GM18505 (cell line): ENCODE data around the gene CYP51A1.
A peak's percentile ranks its signal among the peaks of the same experiment; 100 is the strongest.
"Not testable (repeated sequence)": the region's sequence is repeated elsewhere in the genome, so short reads cannot be mapped to it uniquely, and the experiment has no call there.

Source experiments
- ATAC-seq: cut with Tn5 transposase; IDR thresholded peaks from one replicate; pipeline ENCODE4 v1.9.1; 2021; ENCODE audit not compliant: unreplicated experiment
- POLR2A ChIP-seq: IDR thresholded peaks from 4 replicates; pipeline ENCODE4 v1.6.1; 2011; ENCODE audit warnings: borderline replicate concordance; ENCODE audit not compliant: insufficient read depth, insufficient read length; ENCODE audit errors: extremely low read depth

The CYP51A1 gene

GRCh38 chr7:92134271-92135051 is at the start of gene CYP51A1:
TSS of gene CYP51A1 (minus strand) at chr7:92134477. CDS start at chr7:92134364, 113 bp downstream.
- ATAC-seq: peak; percentile 86

GRCh38 chr7:92178928-92179924 is 44.9 kb upstream of the CYP51A1 start, which contains the start of gene LRRD1:
TSS of gene LRRD1 (minus strand) at chr7:92179142. CDS start at chr7:92165202, 13,940 bp downstream.
- peak; percentile 99 for ATAC-seq
- no peak for TF ChIP-seq POLR2A

More at GRCh38 chr7:92134271-92135051, at the start of gene CYP51A1:
- peak; percentile 93 for TF ChIP-seq POLR2A

- no peak for ATAC-seq
Measured at GRCh38 chr7:92177362-92177761, 43.1 kb upstream of the CYP51A1 start.

GRCh38 chr7:92169529-92169928 is 35.3 kb upstream of the CYP51A1 start:
- not testable (repeated sequence) for ATAC-seq

More at GRCh38 chr7:92177362-92177761, 43.1 kb upstream of the CYP51A1 start:
- TF ChIP-seq POLR2A: no peak

- no peak for ATAC-seq
- no peak for TF ChIP-seq POLR2A
Measured at GRCh38 chr7:92161271-92161670, 27.0 kb upstream of the CYP51A1 start.

GRCh38 chr7:92158660-92159575 is 24.6 kb upstream of the CYP51A1 start:
- no peak for ATAC-seq
- no peak for TF ChIP-seq POLR2A

GRCh38 chr7:92156990-92157389 is 22.7 kb upstream of the CYP51A1 start:
- no peak for TF ChIP-seq POLR2A
- no peak for ATAC-seq

- no peak for TF ChIP-seq POLR2A
Measured at GRCh38 chr7:92155108-92155739, 20.9 kb upstream of the CYP51A1 start.

GRCh38 chr7:92150450-92151017 is 16.3 kb upstream of the CYP51A1 start:
- no peak for ATAC-seq

More at GRCh38 chr7:92155108-92155739, 20.9 kb upstream of the CYP51A1 start:
- no peak for ATAC-seq

GRCh38 chr7:92149736-92150239 is 15.5 kb upstream of the CYP51A1 start:
- TF ChIP-seq POLR2A: no peak
- no peak for ATAC-seq

More at GRCh38 chr7:92150450-92151017, 16.3 kb upstream of the CYP51A1 start:
- no peak for TF ChIP-seq POLR2A

GRCh38 chr7:92143192-92143880 is 9.1 kb upstream of the CYP51A1 start:
- ATAC-seq: not testable (repeated sequence)

GRCh38 chr7:92142791-92143190 is 8.5 kb upstream of the CYP51A1 start:
- ATAC-seq: not testable (repeated sequence)

- no peak for ATAC-seq
- TF ChIP-seq POLR2A: no peak
Measured at GRCh38 chr7:92141161-92141560, 6.9 kb upstream of the CYP51A1 start.
